Eye (tissue), 1 donor: Measurements from ENCODE around the gene SLC25A52.
A peak's percentile ranks its signal among the peaks of the same experiment; 100 is the strongest.
"Not testable (repeated sequence)": the region's sequence is repeated elsewhere in the genome, so short reads cannot be mapped to it uniquely, and the experiment has no call there.

Experiments
- DNase-seq: peaks from one replicate; pipeline ENCODE4 v3.0.0-alpha.2; 2015

Gene SLC25A52

DNA sequence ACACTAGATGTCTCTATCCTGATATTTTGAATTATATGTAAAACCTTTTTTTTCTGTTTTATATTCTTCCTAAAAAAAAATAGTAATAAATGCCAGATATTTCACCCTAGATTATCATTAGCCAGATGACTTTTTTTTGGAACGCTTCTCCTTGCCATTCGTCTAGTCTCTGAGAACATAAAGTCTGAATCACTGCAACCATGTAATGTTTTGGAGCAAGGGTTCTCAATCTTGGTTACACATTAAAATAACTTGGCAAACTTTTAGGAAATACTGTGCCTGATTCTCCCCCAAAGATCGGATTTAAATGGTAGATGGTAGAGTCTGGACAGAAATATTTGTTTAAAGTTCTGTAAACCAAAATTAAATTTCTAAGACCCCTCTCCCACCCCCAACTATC, 21.0 kb downstream of the SLC25A52 start:
- no peak for DNase-seq

DNA sequence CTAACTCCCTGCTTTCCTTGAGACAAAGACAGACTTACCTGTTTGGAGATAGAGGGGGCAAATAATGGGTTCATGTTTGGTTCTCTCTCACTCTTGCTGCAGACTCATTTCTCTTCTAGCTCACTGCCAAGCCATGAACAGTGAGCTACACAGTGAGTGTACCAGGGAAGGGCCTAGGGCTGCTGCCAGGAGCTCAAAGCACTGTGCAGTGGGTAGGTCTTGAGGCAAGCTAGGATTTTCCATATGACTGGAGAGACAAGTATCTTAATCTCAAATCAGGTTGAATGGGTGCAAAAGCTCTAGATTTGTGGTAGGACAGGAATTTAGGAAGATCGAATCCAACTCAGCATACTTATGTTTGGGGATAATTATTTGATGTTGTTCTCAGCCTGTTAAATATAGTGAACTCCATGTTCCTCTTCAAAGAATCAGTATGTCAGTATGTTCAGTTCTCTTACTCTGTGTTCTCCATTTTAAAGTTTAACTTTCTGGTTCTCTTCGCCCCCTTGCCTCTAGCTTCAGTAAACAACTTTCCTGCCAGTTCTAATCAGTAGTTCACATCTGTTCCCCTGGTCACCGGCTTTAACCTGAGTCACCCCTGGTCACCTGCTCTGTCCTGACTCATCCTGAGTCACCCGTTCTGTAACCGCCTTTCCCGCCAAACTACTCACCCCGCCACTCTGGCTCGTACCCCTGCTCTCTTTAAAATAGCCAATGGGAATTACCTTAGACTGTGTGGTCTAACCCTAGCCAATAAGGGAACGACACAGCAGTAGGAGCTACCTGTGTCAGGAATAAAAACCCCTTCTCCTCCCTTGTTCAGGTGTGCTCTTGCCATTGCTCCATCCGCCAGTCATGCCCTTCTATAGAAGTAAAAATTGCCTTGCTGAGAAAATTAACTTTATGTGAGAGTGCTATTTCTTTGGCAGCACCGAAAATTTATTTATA, 21.9 kb downstream of the SLC25A52 start:
- no peak for DNase-seq

DNA sequence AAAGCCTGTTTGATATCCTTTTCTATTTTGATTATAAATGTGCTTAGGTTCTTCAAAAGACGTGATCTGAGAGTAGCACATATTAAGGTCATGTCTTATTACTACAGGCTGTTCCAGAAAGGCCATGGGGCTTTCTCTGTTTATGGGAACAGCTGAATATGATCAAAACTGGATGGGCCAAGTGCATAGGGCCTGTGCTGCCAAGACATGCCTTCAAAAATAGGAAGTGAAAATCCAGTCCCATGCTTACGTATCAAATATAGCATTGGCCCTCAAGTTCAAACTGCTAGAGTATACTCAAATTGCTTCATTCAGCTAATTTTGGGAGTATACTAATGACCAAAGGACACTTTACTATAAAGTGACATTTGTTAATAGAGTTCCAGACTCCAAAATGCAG, 24.1 kb downstream of the SLC25A52 start:
- no peak for DNase-seq

DNA sequence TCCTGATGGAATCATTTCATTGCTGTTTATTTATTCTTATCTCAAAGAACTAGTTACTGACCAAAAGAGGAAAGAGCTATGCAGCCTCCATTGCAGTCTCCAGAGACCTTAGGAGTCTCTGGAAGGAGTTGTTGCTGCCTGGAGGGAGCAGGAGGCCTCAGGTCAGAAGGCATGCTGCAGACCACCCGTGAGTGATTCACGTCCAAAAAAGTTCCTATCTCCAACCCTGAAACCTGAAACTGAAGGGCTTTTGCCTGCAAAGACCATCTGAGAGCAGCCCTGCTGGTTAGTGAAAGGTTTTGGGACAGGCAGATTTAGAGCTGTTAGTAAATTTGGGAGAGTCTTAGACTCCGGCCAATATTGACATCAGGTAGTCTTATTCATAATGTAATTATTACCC, 29.1 kb downstream of the SLC25A52 start:
- DNase-seq = no peak

DNA sequence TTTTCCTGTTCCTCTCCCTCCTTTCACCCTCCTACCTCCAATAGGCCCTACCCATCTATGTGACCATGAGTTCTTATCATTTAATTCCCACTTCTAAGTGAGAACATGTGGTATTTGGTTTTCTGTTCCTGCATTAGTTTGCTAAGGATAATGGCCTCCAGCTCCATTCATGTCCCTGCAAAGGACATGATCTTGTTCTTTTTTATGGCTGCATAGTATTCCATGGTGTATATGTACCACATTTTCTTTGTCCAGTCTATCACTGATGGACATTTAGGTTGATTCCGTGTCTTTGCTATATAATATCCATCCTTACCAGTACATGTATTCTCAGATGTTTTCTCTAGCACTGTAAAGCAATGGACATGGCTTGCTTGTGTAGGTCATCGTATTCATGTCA, 31.5 kb downstream of the SLC25A52 start:
- not testable (repeated sequence) for DNase-seq

DNA sequence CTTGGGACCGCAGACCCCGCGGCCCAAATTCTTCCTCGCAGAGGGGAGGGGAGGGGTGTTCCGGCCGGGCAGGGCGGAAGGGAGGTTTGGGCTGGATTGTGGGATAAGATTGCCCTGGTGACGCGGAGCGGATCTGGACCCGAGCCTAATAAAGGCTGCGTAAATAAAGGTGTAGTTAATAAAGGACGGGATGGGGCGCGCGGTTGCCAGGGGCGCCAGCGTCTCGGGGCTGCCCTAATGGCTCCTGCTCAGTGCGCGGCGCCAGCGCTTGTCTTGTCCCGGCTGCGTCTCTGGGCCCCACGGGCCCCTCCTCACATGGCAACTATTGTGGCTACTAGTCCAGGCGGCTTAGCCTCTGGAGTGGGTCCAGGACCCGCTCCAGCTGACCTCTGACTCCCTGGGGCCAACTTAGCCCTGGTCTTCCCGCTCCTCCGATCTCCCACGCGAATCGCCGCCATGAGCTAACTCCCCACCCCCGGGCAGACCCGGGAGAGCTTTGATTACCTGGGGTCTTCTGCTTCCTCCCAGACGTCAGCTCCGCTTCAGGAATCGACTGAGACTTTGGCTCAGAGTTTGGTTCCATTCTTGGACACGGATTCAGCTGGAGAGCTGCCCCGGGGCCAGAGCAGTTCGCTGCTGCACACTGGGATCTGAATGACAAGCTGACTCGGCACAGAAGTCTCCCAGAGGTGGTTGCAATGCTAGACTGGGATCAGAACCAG, 36.5 kb downstream of the SLC25A52 start:
- DNase-seq = peak; percentile 66

DNA sequence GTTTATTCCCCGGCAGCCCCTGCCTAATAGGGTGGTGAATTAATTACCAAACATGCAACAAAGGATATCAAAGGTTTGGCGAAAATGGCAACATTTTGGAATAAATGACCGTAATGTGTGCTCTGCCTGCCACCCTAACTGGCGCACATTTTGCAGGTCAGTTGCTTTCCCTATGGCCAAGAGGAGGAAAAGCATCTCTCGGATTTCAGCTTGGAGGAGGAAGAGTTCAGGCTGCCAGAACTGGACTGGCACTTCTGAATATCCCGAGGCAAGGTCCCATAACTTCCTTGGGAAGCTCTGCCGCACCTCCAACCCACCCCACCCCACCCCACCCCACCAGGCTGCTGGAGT, 37.1 kb downstream of the SLC25A52 start:
- peak; percentile 35 for DNase-seq

DNA sequence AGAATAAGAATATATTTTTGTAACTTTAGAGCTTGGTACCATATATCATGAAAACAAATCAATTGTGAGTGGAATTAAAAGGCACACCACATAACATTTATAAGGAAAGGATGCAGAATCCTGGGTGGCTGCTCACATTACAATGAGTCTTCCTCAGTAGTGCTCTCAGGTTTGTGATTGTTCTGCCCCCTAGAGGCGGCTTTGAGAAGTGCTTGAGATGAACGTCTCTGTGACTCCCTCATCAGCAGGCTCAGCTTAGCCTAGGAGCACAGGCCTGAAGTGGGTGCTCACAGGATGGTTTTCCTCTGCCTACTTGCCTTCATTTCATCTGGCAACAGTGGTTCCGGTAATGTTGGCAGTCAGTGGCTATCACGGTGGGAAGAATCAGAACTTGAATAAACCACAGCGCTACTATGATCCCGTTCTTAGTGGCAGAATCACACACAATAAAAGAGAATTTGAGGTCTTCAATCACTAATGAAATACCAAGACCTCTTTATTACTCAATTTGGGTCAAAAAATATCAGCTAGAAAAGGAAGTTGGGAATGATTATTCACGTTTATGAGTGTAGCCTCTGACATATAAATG, 38.2 kb downstream of the SLC25A52 start:
- DNase-seq = peak; percentile 94

DNA sequence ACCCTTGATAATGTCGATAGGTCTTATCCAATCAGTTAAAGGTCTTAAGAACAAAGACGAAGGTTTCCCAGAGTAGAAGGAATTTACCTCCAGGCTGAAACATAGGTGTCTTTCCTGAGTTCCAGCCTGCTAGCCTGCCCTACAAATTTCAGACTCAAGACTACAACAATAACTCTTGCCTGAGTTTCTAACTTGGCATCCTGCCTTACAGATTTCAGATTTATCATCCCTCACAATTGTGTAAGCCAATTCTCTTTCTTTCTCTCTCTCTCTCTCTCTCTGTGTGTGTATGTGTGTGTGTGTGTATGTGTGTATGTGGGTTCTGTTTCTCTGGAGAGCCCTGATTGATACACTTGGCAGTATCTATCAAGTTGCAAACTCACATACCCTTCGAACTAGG, 39.1 kb downstream of the SLC25A52 start:
- DNase-seq = no peak

DNA sequence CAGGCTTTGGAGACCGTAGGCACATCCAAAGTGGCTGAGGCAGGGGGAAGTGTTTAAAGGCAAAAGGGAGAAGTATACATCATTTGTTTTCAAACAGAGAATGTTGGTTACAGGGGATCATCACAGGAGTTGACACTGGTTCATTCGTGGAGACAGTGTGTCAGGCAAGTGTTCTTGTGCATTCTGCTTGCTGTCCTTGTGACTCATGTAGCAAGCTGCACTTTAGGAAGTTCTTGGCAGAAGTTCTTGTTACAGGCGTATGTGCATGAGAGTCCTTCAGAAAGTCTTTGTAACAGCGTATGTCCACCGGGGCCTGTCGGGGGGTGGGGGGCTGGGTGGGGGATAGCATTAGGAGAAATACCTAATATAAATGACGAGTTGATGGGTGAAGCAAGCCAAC, 39.8 kb downstream of the SLC25A52 start:
- DNase-seq = no peak

DNA sequence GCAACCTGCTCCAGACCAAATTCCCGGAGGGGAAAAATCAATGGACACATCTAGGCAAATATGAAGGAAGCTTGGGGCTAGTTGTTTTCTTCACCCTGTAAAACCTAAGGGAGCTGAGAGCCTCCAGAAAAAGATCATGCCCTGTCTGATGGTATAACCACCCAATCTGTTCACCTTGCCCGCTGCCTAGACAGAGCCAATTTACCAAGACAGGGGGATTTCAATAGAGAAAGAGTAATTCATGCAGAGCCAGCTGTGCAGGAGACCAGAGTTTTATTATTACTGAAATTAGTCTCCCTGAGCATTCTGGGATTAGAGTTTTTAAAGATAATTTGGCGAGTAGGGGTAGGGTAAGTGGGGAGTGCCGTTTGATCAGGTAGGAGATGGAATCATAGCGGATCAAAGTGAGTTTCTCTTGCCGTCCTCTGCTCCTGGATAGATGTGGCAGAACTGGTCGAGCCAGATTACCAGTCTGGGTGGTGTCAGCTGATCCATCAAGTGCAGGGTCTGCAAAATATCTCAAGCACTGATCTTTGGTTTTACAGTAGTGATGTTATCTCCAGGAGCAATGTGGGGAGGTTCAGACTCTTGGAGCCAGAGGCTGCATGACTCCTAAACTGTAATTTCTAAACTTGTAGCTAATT, 41.2 kb downstream of the SLC25A52 start:
- no peak for DNase-seq

DNA sequence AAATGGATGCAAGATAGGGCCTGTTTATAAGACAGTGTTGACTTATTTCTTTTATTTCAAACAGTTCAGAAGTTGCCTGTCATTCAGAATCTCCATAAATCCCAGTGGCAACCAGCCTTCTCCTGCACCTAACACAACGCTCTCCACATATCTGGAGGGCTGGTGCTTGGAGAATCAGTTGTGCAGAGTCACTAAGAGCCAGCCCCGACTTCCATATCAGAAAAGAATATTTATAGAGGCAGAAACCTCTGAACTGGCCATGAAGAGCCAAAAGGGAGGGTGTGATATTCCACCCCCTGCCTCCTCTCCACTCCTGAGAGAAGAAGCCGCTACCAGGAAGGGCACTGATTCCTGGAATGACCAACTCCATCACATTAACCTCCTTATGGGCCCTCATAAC, 42.3 kb downstream of the SLC25A52 start:
- DNase-seq = no peak

DNA sequence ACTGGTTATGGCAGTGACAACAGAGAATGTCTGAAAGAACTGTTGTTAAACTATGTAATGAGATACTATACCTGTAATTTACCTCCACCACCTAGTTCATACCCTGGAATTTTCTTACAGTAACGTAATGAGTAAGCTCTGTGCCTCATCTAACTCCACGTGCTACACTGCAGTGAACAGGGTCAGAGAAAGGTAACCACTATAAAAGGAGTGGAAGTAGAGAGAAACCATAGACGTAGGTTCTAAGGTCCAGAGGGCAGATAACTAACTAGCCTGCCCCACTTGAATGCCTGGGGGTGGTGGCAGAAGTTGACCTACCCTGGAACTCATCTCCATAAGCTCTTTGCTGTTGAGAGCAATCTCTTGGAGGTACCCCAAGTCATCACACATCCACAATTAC, 44.3 kb downstream of the SLC25A52 start:
- no peak for DNase-seq

DNA sequence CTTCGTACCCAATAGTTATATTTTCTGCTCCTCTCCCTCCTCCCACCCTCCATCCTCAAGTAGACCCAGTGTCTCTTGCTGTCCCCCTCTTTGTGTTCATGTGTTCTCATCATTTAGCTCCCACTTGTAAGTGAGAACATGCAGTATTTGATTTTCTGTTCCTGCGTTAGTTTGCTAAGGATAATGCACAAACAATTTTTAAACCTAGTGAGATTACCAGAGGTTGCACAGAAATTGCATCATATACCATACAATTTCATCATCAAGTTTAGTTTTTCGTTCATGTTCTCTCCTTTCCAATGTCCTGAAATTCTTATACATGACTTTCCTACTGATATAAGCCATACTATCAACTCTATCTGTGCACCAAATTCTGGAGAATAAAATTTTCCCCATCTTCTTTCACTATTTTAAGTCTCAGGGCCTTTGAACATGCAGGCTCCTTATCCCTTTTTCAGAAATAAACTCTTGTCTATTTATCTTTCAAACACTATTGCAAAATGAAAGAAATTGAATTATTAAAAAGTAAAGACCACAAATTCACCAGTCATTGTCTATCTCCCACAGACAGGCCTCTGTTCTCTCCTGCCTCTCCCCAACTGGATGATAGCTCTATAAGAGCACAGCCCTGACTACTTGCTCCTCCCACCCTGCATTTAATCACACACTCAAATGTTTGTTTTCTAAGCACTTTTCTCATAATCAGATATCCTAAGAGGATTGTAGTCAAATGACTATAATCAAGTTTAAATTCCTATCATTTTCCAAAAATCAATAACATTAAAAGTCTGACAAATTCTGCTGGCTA, 49.1 kb downstream of the SLC25A52 start:
- DNase-seq = no peak

DNA sequence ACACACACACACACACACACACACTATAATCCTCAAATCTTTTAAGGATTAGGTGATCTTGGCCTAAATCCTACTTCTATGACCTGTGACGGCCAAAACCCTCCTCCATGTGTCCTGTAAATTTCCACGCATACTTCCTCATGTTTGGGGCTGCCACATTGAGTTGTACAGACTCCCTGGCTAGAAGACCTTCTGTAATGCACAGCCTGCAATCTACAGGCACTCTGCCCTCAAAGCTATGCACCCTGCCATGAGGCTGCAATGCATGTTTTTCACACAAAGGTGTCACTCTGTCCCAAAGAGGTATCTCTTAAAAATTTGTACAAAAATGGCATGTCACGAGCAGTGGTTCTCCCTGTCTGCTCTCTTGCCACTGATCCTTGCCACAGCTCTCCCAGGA, 49.9 kb downstream of the SLC25A52 start:
- DNase-seq = no peak
